ENCODE results near the gene SGCG.

DNA sequence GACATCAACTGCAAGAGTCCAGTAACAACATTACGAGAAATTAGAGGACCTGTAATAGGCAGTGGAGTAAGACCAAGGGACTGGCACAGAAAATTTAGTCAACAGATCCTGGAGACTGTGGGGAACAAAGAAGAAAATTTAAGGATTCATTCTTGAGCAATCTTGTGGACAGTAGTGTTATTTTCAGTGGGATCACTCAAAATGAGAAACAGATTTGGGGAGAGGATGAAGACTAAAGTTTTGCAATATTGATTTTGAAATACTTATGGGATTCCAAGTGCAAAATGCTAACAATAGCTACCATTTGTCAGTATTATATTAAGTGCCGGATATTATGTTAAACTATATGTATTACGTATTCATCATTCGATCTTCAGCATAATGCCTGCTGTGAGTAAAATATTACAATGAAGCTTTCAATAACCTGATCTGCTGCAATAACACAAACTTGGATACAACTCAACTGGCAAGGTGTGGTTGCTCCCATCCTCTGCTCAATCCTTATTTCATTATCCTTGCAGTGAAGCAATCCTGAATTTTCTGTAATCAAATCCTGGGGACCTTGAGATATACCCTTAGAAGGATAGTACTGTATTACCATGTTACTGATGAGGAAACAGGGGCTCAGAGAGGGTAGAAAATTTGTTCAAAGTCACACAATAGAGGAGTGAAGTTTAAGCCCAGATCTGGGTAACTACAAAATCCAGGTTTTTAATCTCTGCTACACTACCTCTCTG is 168.6 kb downstream of the SGCG start:
- no peak for TF ChIP-seq CTCF (IDR thresholded peaks at IDR 0.05; ENCODE audit: poor library complexity, severe bottlenecking)
- no peak for TF ChIP-seq EZH2 (IDR thresholded peaks at IDR 0.05; ENCODE audit: borderline replicate concordance, insufficient read depth, low read length, poor library complexity, severe bottlenecking)
- TF ChIP-seq EP300 (conservative IDR thresholded peaks at IDR 0.05; ENCODE audit: poor library complexity, severe bottlenecking): no peak
- TF ChIP-seq, protein P1, sequence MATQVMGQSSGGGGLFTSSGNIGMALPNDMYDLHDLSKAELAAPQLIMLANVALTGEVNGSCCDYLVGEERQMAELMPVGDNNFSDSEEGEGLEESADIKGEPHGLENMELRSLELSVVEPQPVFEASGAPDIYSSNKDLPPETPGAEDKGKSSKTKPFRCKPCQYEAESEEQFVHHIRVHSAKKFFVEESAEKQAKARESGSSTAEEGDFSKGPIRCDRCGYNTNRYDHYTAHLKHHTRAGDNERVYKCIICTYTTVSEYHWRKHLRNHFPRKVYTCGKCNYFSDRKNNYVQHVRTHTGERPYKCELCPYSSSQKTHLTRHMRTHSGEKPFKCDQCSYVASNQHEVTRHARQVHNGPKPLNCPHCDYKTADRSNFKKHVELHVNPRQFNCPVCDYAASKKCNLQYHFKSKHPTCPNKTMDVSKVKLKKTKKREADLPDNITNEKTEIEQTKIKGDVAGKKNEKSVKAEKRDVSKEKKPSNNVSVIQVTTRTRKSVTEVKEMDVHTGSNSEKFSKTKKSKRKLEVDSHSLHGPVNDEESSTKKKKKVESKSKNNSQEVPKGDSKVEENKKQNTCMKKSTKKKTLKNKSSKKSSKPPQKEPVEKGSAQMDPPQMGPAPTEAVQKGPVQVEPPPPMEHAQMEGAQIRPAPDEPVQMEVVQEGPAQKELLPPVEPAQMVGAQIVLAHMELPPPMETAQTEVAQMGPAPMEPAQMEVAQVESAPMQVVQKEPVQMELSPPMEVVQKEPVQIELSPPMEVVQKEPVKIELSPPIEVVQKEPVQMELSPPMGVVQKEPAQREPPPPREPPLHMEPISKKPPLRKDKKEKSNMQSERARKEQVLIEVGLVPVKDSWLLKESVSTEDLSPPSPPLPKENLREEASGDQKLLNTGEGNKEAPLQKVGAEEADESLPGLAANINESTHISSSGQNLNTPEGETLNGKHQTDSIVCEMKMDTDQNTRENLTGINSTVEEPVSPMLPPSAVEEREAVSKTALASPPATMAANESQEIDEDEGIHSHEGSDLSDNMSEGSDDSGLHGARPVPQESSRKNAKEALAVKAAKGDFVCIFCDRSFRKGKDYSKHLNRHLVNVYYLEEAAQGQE (IDR thresholded peaks at IDR 0.05; ENCODE audit: borderline replicate concordance): no peak
